Stimulated activated CD4-positive, alpha-beta T cell treated with anti-CD3 and anti-CD28 coated beads, Interleukin-2, amount 100 ng/mL, for 4 hours (primary cell): ENCODE data around the gene GMCL2.

Experiments
- DNase-seq: peaks from one replicate; pipeline ENCODE4 v3.0.0-alpha.2; 2020; ENCODE audit warnings: low read depth

The GMCL2 gene

GRCh38 chr5:178141550-178141949 is 45.6 kb downstream of the GMCL2 start:
- DNase-seq: no peak

- no peak for DNase-seq
Observed at GRCh38 chr5:178137991-178138390, 49.2 kb downstream of the GMCL2 start.

- DNase-seq: no peak
Observed at GRCh38 chr5:178136990-178137389, 50.2 kb downstream of the GMCL2 start.
